GM18517 (cell line): ENCODE data around the gene KIAA1191.
"Not testable (repeated sequence)": the region's sequence is repeated elsewhere in the genome, so short reads cannot be mapped to it uniquely, and the experiment has no call there.

Experiments
- ATAC-seq: cut with Tn5 transposase; IDR thresholded peaks from one replicate; pipeline ENCODE4 v1.9.1; 2021; ENCODE audit warnings: mild to moderate bottlenecking, moderate library complexity; ENCODE audit not compliant: unreplicated experiment

The KIAA1191 gene

DNA sequence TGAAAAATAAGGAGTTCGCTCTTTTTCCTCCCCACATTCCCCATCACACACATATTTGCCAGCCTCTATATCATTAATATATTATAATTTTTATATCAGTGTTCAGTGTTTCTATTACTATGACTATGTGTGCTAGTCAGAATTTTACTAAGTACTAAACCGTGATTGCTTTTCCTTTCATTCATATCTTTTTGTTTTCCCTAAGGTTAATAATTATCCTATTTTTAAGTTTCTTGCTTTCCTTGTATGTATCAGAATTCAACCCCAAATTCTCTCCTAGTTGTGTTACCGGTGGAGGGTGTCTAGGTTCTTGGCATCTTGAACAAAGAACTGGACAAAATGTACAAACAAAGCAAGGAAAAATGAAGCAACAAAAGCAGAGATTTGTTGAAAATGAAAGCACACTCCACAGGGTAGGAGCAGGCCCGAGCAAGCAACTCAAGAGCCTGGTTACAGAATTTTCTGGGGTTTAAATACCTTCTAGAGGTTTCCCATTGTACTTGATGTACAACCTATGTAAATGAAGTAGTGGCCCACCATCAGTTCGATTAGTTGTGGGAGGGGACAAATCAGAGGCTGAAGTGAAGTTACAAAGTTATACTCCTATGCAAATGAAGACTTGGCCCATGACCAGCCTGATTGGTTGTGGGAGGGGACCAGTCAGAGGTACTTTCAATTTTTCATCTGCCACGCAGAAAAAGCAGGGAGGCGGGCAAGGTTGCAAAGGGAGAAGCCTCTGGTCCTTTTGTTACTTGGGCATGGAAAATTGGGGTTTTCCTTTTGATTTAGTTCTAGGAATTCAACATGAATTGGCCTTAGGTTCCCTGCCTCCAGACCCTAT, 43.8 kb downstream of the KIAA1191 start:
- ATAC-seq, result no peak

DNA sequence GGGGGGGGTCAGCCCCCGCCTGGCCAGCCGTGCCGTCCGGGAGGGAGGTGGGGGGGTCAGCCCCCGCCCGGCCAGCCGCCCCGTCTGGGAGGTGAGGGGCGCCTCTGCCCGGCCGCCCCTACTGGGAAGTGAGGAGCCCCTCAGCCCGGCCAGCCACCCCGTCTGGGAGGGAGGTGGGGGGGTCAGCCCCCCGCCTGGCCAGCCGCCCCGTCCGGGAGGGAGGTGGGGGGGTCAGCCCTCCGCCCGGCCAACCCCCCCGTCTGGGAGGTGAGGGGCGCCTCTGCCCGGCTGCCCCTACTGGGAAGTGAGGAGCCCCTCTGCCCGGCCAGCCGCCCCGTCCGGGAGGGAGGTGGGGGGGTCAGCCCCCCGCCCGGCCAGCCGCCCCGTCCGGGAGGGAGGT, 56.2 kb downstream of the KIAA1191 start:
- not testable (repeated sequence) for ATAC-seq
